Measurements from ENCODE around the gene KLRD1. TPM values are rescaled to one million over a fixed set of nuclear protein-coding genes. Genes with fewer than 3 reads are reported as not detected.

The KLRD1 gene
- total and polyA plus RNA-seq, 4 donors, result 0.10 to 1.4 (median 0.62) TPM

GRCh38 chr12:10358969-10359368, 51.3 kb downstream of the KLRD1 start:
- H3K36me3 ChIP-seq (ENCODE audit: control insufficient read depth, insufficient read depth, low read length), result no peaks in the 10 kb centered on the region
- no peaks in the 10 kb centered on the region for H3K9me3 ChIP-seq (ENCODE audit: control insufficient read depth, insufficient read depth, low read length)
- H3K4me3 ChIP-seq (ENCODE audit: low read depth, low read length), result no peak overlapping the region
- H3K4me1 ChIP-seq (ENCODE audit: control insufficient read depth, insufficient read depth, low read length), result peaks cover 4% of the 10 kb centered on the region
- no peak for DNase-seq (ENCODE audit: low read depth in 4 of 6, low spot score in 6 of 6)
- no peak overlapping the region for H3K27ac ChIP-seq (ENCODE audit: low read depth, low read length)
- no peaks in the 10 kb centered on the region for H3K27me3 ChIP-seq (ENCODE audit: control insufficient read depth, insufficient read depth, low read length)
- WGBS (ENCODE audit: insufficient coverage), result no CpG with 5 or more reads among the region's 1 CpG

GRCh38 chr12:10361084-10361483, 53.4 kb downstream of the KLRD1 start:
- WGBS (ENCODE audit: insufficient coverage), result 81% methylated on average over 3 of the region's 4 CpGs
- no peak overlapping the region for H3K4me3 ChIP-seq (ENCODE audit: low read depth, low read length)

GRCh38 chr12:10361622-10362021, 54.0 kb downstream of the KLRD1 start:
- Histone ChIP-seq H3K4me1 (ENCODE audit: control insufficient read depth, insufficient read depth, low read length) (peaks cover 14% of the 10 kb centered on the region), H3K27me3 (ENCODE audit: control insufficient read depth, insufficient read depth, low read length) (no peaks in the 10 kb centered on the region), H3K27ac (ENCODE audit: low read depth, low read length) (peak overlapping the region; percentile 99), H3K36me3 (ENCODE audit: control insufficient read depth, insufficient read depth, low read length) (no peaks in the 10 kb centered on the region), H3K4me3 (ENCODE audit: low read depth, low read length) (no peak overlapping the region), H3K9me3 (ENCODE audit: control insufficient read depth, insufficient read depth, low read length) (no peaks in the 10 kb centered on the region)
- WGBS (ENCODE audit: insufficient coverage), result 70% methylated on average over 4 of the region's 4 CpGs
- DNase-seq (ENCODE audit: low read depth in 4 of 6, low spot score in 6 of 6), result no peak

More at GRCh38 chr12:10361084-10361483, 53.4 kb downstream of the KLRD1 start:
- Histone ChIP-seq H3K36me3 (ENCODE audit: control insufficient read depth, insufficient read depth, low read length) (no peaks in the 10 kb centered on the region), H3K4me1 (ENCODE audit: control insufficient read depth, insufficient read depth, low read length) (peaks cover 11% of the 10 kb centered on the region), H3K9me3 (ENCODE audit: control insufficient read depth, insufficient read depth, low read length) (no peaks in the 10 kb centered on the region), H3K27ac (ENCODE audit: low read depth, low read length) (peak overlapping the region; percentile 42), H3K27me3 (ENCODE audit: control insufficient read depth, insufficient read depth, low read length) (no peaks in the 10 kb centered on the region)
- DNase-seq (ENCODE audit: low read depth in 4 of 6, low spot score in 6 of 6), result peak in 2 of 6 donors; percentile 20 to 31

GRCh38 chr12:10362325-10362724, 54.7 kb downstream of the KLRD1 start:
- Histone ChIP-seq H3K27me3 (ENCODE audit: control insufficient read depth, insufficient read depth, low read length) (no peaks in the 10 kb centered on the region), H3K4me3 (ENCODE audit: low read depth, low read length) (peak overlapping the region; percentile 7), H3K36me3 (ENCODE audit: control insufficient read depth, insufficient read depth, low read length) (no peaks in the 10 kb centered on the region), H3K9me3 (ENCODE audit: control insufficient read depth, insufficient read depth, low read length) (no peaks in the 10 kb centered on the region), H3K4me1 (ENCODE audit: control insufficient read depth, insufficient read depth, low read length) (peaks cover 14% of the 10 kb centered on the region), H3K27ac (ENCODE audit: low read depth, low read length) (peak overlapping the region; percentile 99)
- DNase-seq (ENCODE audit: low read depth in 4 of 6, low spot score in 6 of 6), result no peak
- no CpG with 5 or more reads among the region's 3 CpGs for WGBS (ENCODE audit: insufficient coverage)

- WGBS (ENCODE audit: insufficient coverage), result 41% methylated on average over 3 of the region's 9 CpGs
- H3K9me3 ChIP-seq (ENCODE audit: control insufficient read depth, insufficient read depth, low read length), result no peaks in the 10 kb centered on the region
- H3K27ac ChIP-seq (ENCODE audit: low read depth, low read length), result peak overlapping the region; percentile 99
- peak overlapping the region; percentile 46 for H3K4me3 ChIP-seq (ENCODE audit: low read depth, low read length)
- H3K4me1 ChIP-seq (ENCODE audit: control insufficient read depth, insufficient read depth, low read length), result peaks cover 17% of the 10 kb centered on the region
- no peaks in the 10 kb centered on the region for H3K36me3 ChIP-seq (ENCODE audit: control insufficient read depth, insufficient read depth, low read length)
- peak in 2 of 6 donors; percentile 16 to 46 for DNase-seq (ENCODE audit: low read depth in 4 of 6, low spot score in 6 of 6)
- no peaks in the 10 kb centered on the region for H3K27me3 ChIP-seq (ENCODE audit: control insufficient read depth, insufficient read depth, low read length)
These were observed 55.4 kb downstream of the KLRD1 start for GRCh38 chr12:10362828-10363657.

GRCh38 chr12:10363658-10363913, 55.9 kb downstream of the KLRD1 start:
- peak overlapping the region; percentile 46 for H3K4me3 ChIP-seq (ENCODE audit: low read depth, low read length)
- DNase-seq (ENCODE audit: low read depth in 4 of 6, low spot score in 6 of 6), result no peak
- no peaks in the 10 kb centered on the region for H3K9me3 ChIP-seq (ENCODE audit: control insufficient read depth, insufficient read depth, low read length)
- WGBS (ENCODE audit: insufficient coverage), result 62% methylated on average over 4 of the region's 5 CpGs
- H3K4me1 ChIP-seq (ENCODE audit: control insufficient read depth, insufficient read depth, low read length), result peaks cover 22% of the 10 kb centered on the region
- H3K36me3 ChIP-seq (ENCODE audit: control insufficient read depth, insufficient read depth, low read length), result no peaks in the 10 kb centered on the region
- no peaks in the 10 kb centered on the region for H3K27me3 ChIP-seq (ENCODE audit: control insufficient read depth, insufficient read depth, low read length)
- peak overlapping the region; percentile 99 for H3K27ac ChIP-seq (ENCODE audit: low read depth, low read length)

- Histone ChIP-seq H3K4me3 (ENCODE audit: low read depth, low read length) (peak overlapping the region; percentile 46), H3K27me3 (ENCODE audit: control insufficient read depth, insufficient read depth, low read length) (no peaks in the 10 kb centered on the region), H3K4me1 (ENCODE audit: control insufficient read depth, insufficient read depth, low read length) (peaks cover 24% of the 10 kb centered on the region), H3K9me3 (ENCODE audit: control insufficient read depth, insufficient read depth, low read length) (no peaks in the 10 kb centered on the region), H3K36me3 (ENCODE audit: control insufficient read depth, insufficient read depth, low read length) (no peaks in the 10 kb centered on the region), H3K27ac (ENCODE audit: low read depth, low read length) (peak overlapping the region; percentile 99)
- 13% methylated on average over 17 of the region's 19 CpGs for WGBS (ENCODE audit: insufficient coverage)
- peak in 3 of 6 donors; percentile 66 to 79 (median 73) for DNase-seq (ENCODE audit: low read depth in 4 of 6, low spot score in 6 of 6)
These were observed 56.5 kb downstream of the KLRD1 start for GRCh38 chr12:10363914-10364814.

GRCh38 chr12:10364815-10365622, 57.3 kb downstream of the KLRD1 start:
- H3K4me1 ChIP-seq (ENCODE audit: control insufficient read depth, insufficient read depth, low read length), result peaks cover 26% of the 10 kb centered on the region
- WGBS (ENCODE audit: insufficient coverage), result 0% methylated on average over 11 of the region's 15 CpGs

More at GRCh38 chr12:10364815-10365622, 57.3 kb downstream of the KLRD1 start:
- Histone ChIP-seq H3K36me3 (ENCODE audit: control insufficient read depth, insufficient read depth, low read length) (no peaks in the 10 kb centered on the region), H3K27me3 (ENCODE audit: control insufficient read depth, insufficient read depth, low read length) (no peaks in the 10 kb centered on the region), H3K4me3 (ENCODE audit: low read depth, low read length) (peak overlapping the region; percentile 46), H3K27ac (ENCODE audit: low read depth, low read length) (peak overlapping the region; percentile 99), H3K9me3 (ENCODE audit: control insufficient read depth, insufficient read depth, low read length) (no peaks in the 10 kb centered on the region)
- peak in 4 of 6 donors; percentile 70 to 91 (median 84) for DNase-seq (ENCODE audit: low read depth in 4 of 6, low spot score in 6 of 6)
